ENCODE results near the gene FAM174B.

The FAM174B gene

DNA sequence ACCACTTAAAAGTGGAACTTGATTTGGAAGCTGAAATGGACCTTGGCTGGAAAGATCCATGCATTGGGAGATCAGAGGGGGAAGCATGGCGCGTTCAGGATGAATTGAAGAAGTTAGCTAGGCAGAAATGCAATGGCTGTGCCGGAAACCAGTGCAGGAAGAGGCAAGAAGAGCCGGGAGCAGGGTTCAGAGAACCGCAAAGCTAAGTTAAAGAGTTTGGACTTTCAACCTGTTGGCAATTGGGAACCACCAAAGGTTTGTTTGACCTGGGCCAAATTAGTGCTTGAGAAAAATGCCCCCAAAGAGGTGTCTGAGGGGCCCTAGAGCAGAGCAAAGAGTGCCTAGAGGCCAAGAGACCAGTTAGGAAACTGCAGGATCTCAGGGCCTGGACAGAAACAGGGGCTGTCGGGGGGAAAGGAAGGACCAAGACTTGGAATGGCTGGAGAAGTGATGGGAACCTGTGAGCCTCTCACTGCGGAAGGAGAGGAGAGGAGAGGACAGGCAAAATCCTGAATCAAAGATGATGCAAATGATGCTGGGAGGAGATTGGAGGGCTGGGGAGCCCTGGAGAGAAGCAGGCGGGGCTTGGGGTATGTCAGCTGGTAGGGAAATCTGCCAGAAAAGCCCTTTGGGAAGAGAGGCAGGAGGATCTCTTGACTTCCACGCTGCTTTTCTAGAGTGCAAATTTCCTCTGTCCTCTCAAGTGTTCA, 49.3 kb downstream of the FAM174B start:
- no peak for DNase-seq (ENCODE audit: low spot score)
- in situ Hi-C loops (cut with MboI; ENCODE audit: low sequenced_read_pairs, unreplicated experiment), result no loop called here
- TF ChIP-seq, protein P1, sequence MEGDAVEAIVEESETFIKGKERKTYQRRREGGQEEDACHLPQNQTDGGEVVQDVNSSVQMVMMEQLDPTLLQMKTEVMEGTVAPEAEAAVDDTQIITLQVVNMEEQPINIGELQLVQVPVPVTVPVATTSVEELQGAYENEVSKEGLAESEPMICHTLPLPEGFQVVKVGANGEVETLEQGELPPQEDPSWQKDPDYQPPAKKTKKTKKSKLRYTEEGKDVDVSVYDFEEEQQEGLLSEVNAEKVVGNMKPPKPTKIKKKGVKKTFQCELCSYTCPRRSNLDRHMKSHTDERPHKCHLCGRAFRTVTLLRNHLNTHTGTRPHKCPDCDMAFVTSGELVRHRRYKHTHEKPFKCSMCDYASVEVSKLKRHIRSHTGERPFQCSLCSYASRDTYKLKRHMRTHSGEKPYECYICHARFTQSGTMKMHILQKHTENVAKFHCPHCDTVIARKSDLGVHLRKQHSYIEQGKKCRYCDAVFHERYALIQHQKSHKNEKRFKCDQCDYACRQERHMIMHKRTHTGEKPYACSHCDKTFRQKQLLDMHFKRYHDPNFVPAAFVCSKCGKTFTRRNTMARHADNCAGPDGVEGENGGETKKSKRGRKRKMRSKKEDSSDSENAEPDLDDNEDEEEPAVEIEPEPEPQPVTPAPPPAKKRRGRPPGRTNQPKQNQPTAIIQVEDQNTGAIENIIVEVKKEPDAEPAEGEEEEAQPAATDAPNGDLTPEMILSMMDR (IDR thresholded peaks at IDR 0.05; ENCODE audit: borderline replicate concordance, control extremely low read depth, extremely low read depth, insufficient read depth, missing control alignments), result no peak

DNA sequence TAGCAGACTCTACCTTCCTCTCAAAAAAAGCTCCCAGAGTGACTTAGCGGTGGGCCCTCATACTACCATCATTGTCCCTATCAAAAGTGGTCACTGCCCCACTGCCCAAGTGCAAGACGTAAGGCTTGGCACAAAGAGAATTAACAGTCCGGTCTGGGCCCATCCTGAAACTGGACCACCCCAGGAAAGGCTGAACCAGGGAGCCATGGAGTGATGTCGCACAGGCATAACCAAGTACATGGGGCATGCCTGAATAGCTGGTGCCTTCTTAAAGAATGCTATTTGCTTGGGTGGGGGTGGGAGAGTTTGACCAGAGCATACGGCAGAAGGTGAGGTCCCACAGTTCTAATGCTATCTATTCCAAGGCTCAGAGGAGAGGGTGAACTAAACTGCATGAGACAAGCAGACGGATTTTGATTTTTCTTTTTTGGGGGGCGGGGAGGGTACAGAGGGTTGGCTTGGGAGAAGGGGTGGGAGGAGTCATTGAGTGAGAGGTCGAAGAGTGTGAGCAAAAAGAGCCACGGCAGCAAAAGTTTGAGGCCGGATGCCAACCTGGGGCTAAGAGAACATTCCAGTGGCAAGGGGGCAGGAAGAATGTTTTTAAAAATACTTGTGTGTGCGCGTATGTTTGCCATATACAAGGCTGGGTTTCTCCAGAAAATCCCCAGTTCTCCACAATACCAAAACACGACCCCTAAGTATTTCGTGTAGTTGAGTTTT, 50.2 kb downstream of the FAM174B start:
- no peak for DNase-seq (ENCODE audit: low spot score)
- TF ChIP-seq, protein P1 (IDR thresholded peaks at IDR 0.05; ENCODE audit: borderline replicate concordance, control extremely low read depth, extremely low read depth, insufficient read depth, missing control alignments), result no peak
- in situ Hi-C loops (cut with MboI; ENCODE audit: low sequenced_read_pairs, unreplicated experiment), result no loop called here

DNA sequence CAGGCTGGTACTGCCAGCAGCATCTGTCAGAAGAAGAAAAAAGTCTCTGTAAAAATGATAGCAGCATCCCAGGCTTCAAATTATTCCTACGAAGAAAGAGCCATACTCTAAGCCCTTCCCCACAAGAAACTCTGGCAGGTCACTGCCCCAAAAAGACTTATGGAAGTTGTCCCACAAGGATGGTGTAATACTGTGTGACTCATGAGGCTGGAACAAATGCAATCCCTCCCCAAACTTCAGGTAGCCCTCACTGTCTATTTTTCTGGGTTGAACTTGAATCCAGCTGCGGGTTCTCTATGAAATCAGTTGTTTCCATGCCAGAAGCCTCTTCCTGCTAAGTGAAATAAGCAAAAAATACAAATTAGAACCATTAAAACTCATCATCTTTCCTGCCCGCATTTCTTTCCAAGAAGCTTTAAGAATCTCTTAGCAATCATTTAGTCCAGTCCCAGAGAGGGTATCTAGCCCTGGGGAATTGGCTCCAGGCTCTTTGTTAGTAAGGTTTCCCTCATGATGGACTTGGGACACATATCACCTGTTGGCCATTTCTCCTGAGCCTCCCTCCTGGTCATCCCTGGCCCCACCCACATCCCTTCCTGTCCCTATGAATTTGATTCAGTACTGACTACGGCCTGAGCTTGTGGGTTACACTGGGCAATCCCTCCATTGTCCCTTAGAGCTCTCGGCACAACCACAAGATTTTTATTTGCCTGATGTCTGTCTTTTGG, 51.7 kb downstream of the FAM174B start:
- DNase-seq (ENCODE audit: low spot score), result no peak
- TF ChIP-seq, protein P1 (IDR thresholded peaks at IDR 0.05; ENCODE audit: borderline replicate concordance, control extremely low read depth, extremely low read depth, insufficient read depth, missing control alignments), result no peak
- in situ Hi-C loops (cut with MboI; ENCODE audit: low sequenced_read_pairs, unreplicated experiment), result no loop called here

DNA sequence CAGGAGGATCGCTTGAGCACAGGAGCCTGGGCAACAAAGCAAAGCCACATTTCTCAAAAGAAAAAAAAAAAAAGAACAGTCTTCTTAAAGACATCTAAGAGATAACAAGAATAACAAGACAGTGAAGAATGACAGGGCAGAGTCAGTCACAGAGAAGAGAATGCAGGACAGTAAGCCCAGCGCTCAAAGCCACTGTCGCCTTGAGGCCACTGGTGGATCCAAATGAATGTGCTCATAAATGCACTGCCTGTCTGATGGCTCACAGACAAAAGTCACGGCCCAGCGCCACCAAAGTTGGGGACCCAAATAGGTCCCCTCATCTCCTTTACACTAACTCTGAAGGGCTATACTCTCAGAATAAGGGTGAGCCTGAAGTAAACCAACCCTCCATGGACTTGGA, 52.3 kb downstream of the FAM174B start:
- in situ Hi-C loops (cut with MboI; ENCODE audit: low sequenced_read_pairs, unreplicated experiment), result no loop called here
- TF ChIP-seq, protein P1 (IDR thresholded peaks at IDR 0.05; ENCODE audit: borderline replicate concordance, control extremely low read depth, extremely low read depth, insufficient read depth, missing control alignments), result no peak
- no peak for DNase-seq (ENCODE audit: low spot score)

DNA sequence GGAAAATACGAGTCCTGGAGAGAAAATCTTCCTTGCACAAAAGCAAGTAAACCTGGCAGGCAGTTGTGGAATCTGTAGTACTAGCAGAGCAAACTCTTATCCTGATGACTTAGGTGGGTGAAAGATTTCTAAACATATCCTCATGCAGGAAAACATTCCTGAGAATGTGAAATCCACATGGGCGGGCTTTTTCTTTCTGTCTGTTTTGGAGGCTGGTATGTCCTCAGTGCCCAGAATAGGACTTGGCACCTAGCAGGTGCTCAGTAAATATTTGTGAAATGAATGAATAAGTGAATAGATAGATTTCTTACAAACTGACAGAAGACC, 53.3 kb downstream of the FAM174B start:
- in situ Hi-C loops (cut with MboI; ENCODE audit: low sequenced_read_pairs, unreplicated experiment), result no loop called here
- TF ChIP-seq, protein P1 (IDR thresholded peaks at IDR 0.05; ENCODE audit: borderline replicate concordance, control extremely low read depth, extremely low read depth, insufficient read depth, missing control alignments), result no peak
- DNase-seq (ENCODE audit: low spot score), result no peak

DNA sequence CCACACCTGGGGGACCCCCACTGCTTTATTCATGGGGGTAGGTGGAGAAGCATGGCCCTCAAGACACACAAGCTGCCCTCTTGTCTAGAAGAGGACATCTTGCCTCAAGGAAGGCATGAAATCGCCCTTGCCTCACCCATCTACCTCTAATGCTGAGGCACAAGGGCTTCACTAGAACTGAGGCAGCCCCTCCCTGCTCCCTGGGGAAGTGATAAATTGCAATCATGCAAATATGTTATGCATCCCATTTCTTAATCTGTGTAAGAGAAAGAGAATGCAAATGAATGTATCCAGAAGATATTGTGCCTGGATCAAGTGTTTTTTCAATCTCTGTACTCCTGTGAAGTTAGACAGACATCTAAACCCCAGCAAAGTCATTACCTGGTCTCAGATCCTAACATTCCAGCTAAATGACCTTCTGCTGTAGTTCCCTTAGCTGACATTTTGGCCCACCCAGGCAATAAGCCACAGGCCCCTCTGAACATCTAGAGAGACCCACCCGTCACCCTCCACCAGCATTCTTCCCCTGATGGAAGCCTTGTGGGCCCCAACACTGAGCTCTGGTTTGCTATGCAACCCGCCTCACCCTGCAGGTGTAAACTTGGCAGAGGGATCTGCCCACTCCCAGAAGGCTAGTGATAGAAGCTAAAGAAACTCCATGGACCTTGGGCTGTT, 53.8 kb downstream of the FAM174B start:
- in situ Hi-C loops (cut with MboI; ENCODE audit: low sequenced_read_pairs, unreplicated experiment), result no loop called here
- TF ChIP-seq, protein P1 (IDR thresholded peaks at IDR 0.05; ENCODE audit: borderline replicate concordance, control extremely low read depth, extremely low read depth, insufficient read depth, missing control alignments), result no peak
- DNase-seq (ENCODE audit: low spot score), result no peak

Measured in GM13976 (cell line).